Daoy (cell line): ENCODE results near the gene RCN1. TPM values are rescaled to one million over a fixed set of nuclear protein-coding genes. Genes with fewer than 3 reads are reported as not detected.
"Not testable (repeated sequence)": the region's sequence is repeated elsewhere in the genome, so short reads cannot be mapped to it uniquely, and the experiment has no call there.

Experiments used
- DNase-seq: peaks from one replicate; pipeline ENCODE4 v3.0.0-alpha.2; 2015; ENCODE audit warnings: low read depth
- total RNA-seq: library from RNA; depleted of rRNA; stranded (reverse); fragments of >200 nt; shearing (Covaris generic); gene quantifications from 2 replicates; pipeline ENCODE4 v1.2.3, GENCODE V29; 2014; rRNA removed

The RCN1 gene
- total RNA-seq, result 147 and 170 TPM in 2 replicates

- peak; percentile 84 for DNase-seq
These were observed at the start of gene RCN1 for GRCh38 chr11:32090545-32091370. RCN1 (plus strand) TSS chr11:32091074; CDS start chr11:32091197, 123 bp downstream.

- no peak for DNase-seq
These were observed 47.1 kb upstream of the RCN1 start for GRCh38 chr11:32043737-32044136.

- DNase-seq, result no peak
These were observed 46.6 kb upstream of the RCN1 start for GRCh38 chr11:32044158-32044863.

GRCh38 chr11:32045456-32045855 lies 45.4 kb upstream of the RCN1 start:
- no peak for DNase-seq

- no peak for DNase-seq
These were observed 40.6 kb upstream of the RCN1 start for GRCh38 chr11:32050264-32050663.

- DNase-seq, result peak; percentile 50
These were observed 38.7 kb upstream of the RCN1 start for GRCh38 chr11:32052215-32052614.

- no peak for DNase-seq
These were observed 37.6 kb upstream of the RCN1 start for GRCh38 chr11:32053151-32053888.

GRCh38 chr11:32055861-32056260 lies 35.0 kb upstream of the RCN1 start:
- DNase-seq, result no peak

- DNase-seq, result peak; percentile 70
These were observed 34.4 kb upstream of the RCN1 start for GRCh38 chr11:32056438-32056837.

GRCh38 chr11:32059686-32060462 lies 31.0 kb upstream of the RCN1 start:
- DNase-seq, result no peak

- DNase-seq, result no peak
These were observed 28.3 kb upstream of the RCN1 start for GRCh38 chr11:32062540-32062939.

- DNase-seq, result not testable (repeated sequence)
These were observed 27.8 kb upstream of the RCN1 start for GRCh38 chr11:32063031-32063430.

GRCh38 chr11:32065865-32066629 lies 24.8 kb upstream of the RCN1 start:
- no peak for DNase-seq

GRCh38 chr11:32068134-32068870 lies 22.6 kb upstream of the RCN1 start:
- no peak for DNase-seq

GRCh38 chr11:32069361-32070058 lies 21.4 kb upstream of the RCN1 start:
- no peak for DNase-seq

GRCh38 chr11:32070692-32071091 lies 20.2 kb upstream of the RCN1 start:
- no peak for DNase-seq

GRCh38 chr11:32071811-32072210 lies 19.1 kb upstream of the RCN1 start:
- DNase-seq, result peak; percentile 48

- no peak for DNase-seq
These were observed 17.8 kb upstream of the RCN1 start for GRCh38 chr11:32072872-32073643.

GRCh38 chr11:32073644-32074026 lies 17.2 kb upstream of the RCN1 start:
- DNase-seq, result no peak
